Loucy (cell line): ENCODE measurements around the gene NCOR1.

Experiments used
- H2AFZ ChIP-seq: fragments of 200-600 bp; sonication (generic); 2 replicates; pipeline ENCODE4 v1.6.0; 2016; ENCODE audit warnings: antibody characterized with exemption, mild to moderate bottlenecking, low read length, moderate library complexity
- H3F3A ChIP-seq: fragments of 200-600 bp; 2 replicates; pipeline ENCODE4 v1.6.0; 2016; ENCODE audit warnings: antibody characterized with exemption, low read depth, mild to moderate bottlenecking
- H3K27me3 ChIP-seq: fragments of 200-600 bp; sonication (generic); 2 replicates; pipeline ENCODE4 v1.6.1; 2014; ENCODE audit warnings: low read length, mild to moderate bottlenecking; ENCODE audit not compliant: insufficient read depth, poor library complexity, severe bottlenecking
- H3K36me3 ChIP-seq: fragments of 200-600 bp; sonication (generic); 2 replicates; pipeline ENCODE4 v1.6.1; 2016; ENCODE audit warnings: low read length; ENCODE audit not compliant: insufficient read depth
- H3K4me1 ChIP-seq: fragments of 200-600 bp; sonication (generic); 2 replicates; pipeline ENCODE4 v1.5.1; 2014; ENCODE audit warnings: low read length, mild to moderate bottlenecking; ENCODE audit not compliant: insufficient read depth, poor library complexity, severe bottlenecking
- H3K4me2 ChIP-seq: fragments of 200-600 bp; sonication (generic); 2 replicates; pipeline ENCODE4 v1.6.0; 2014; ENCODE audit warnings: antibody characterized with exemption, low read length, low read depth, mild to moderate bottlenecking; ENCODE audit not compliant: poor library complexity, severe bottlenecking
- H3K4me3 ChIP-seq: fragments of 200-600 bp; sonication (generic); 2 replicates; pipeline ENCODE4 v1.5.1; 2014; ENCODE audit warnings: low read length, mild to moderate bottlenecking, mixed read lengths; ENCODE audit not compliant: poor library complexity, severe bottlenecking
- H3K79me2 ChIP-seq: fragments of 200-600 bp; sonication (generic); 2 replicates; pipeline ENCODE4 v1.6.1; 2014; ENCODE audit warnings: low read length; ENCODE audit not compliant: insufficient read depth
- H3K9ac ChIP-seq: fragments of 200-600 bp; sonication (generic); 2 replicates; pipeline ENCODE4 v1.6.0; 2014; ENCODE audit warnings: mild to moderate bottlenecking, low read depth, low read length, moderate library complexity; ENCODE audit not compliant: poor library complexity, severe bottlenecking
- H3K9me2 ChIP-seq: fragments of 200-600 bp; sonication (generic); replicated peaks from 2 replicates; pipeline ENCODE4 v1.6.1; 2016; ENCODE audit warnings: low read depth, low read length, mixed read lengths
- H3K9me3 ChIP-seq: fragments of 200-600 bp; sonication (generic); 2 replicates; pipeline ENCODE4 v1.6.1; 2014; ENCODE audit warnings: mild to moderate bottlenecking, antibody characterized with exemption, low read length, low read depth; ENCODE audit not compliant: insufficient read depth
- H4K20me1 ChIP-seq: fragments of 200-600 bp; sonication (generic); 2 replicates; pipeline ENCODE4 v1.6.0; 2014; ENCODE audit warnings: antibody characterized with exemption, low read length, mild to moderate bottlenecking; ENCODE audit not compliant: insufficient read depth, poor library complexity, severe bottlenecking
- CTCF ChIP-seq: fragments of 200-600 bp; sonication (generic); conservative IDR thresholded peaks from 2 replicates; pipeline ENCODE4 v1.5.1; 2014; ENCODE audit warnings: mild to moderate bottlenecking, antibody characterized with exemption, low read length
- EZH2phosphoT487 ChIP-seq: fragments of 200-600 bp; IDR thresholded peaks from 2 replicates; pipeline ENCODE4 v1.6.1; 2018; ENCODE audit warnings: antibody characterized with exemption, mild to moderate bottlenecking, moderate library complexity, borderline replicate concordance

Gene NCOR1

GRCh38 chr17:16046966-16047365 is 168.4 kb downstream of the NCOR1 start:
- Histone ChIP-seq H3K4me1 (no peaks in the 10 kb centered on the region), H3K9me2 (no peaks in the 10 kb centered on the region), H3F3A (no peaks in the 10 kb centered on the region), H4K20me1 (peaks cover 2% of the 10 kb centered on the region), H3K9me3 (no peaks in the 10 kb centered on the region), H3K27me3 (no peaks in the 10 kb centered on the region), H3K9ac (no peak overlapping the region), H3K4me2 (no peak overlapping the region), H3K79me2 (no peaks in the 10 kb centered on the region), H3K4me3 (no peak overlapping the region), H2AFZ (no peak overlapping the region), H3K36me3 (peaks cover 76% of the 10 kb centered on the region)
- TF ChIP-seq EZH2phosphoT487 = no peak
- TF ChIP-seq CTCF = no peak

GRCh38 chr17:16044487-16044886 is 170.8 kb downstream of the NCOR1 start:
- Histone ChIP-seq H3K4me2 (no peak overlapping the region), H3K27me3 (no peaks in the 10 kb centered on the region), H3K79me2 (no peaks in the 10 kb centered on the region), H3K36me3 (peaks cover 83% of the 10 kb centered on the region), H2AFZ (no peak overlapping the region), H3F3A (no peaks in the 10 kb centered on the region; the same call in 1 of the 2 replicates), H3K4me1 (no peaks in the 10 kb centered on the region), H4K20me1 (no peaks in the 10 kb centered on the region), H3K9ac (no peak overlapping the region), H3K4me3 (no peak overlapping the region), H3K9me2 (no peaks in the 10 kb centered on the region), H3K9me3 (no peaks in the 10 kb centered on the region)
- TF ChIP-seq EZH2phosphoT487 (no peak), CTCF (no peak)

GRCh38 chr17:16040710-16041251 is 174.6 kb downstream of the NCOR1 start:
- Histone ChIP-seq H3K4me2 (no peak overlapping the region), H3K27me3 (no peaks in the 10 kb centered on the region), H3F3A (no peaks in the 10 kb centered on the region; the same call in 1 of the 2 replicates), H3K79me2 (no peaks in the 10 kb centered on the region), H4K20me1 (no peaks in the 10 kb centered on the region), H2AFZ (no peak overlapping the region), H3K9me2 (no peaks in the 10 kb centered on the region), H3K9ac (no peak overlapping the region), H3K4me1 (no peaks in the 10 kb centered on the region), H3K36me3 (peaks cover 84% of the 10 kb centered on the region), H3K4me3 (no peak overlapping the region), H3K9me3 (no peaks in the 10 kb centered on the region)
- no peak for TF ChIP-seq CTCF
- TF ChIP-seq EZH2phosphoT487 = no peak
